Measurements from ENCODE around the gene ECI1.

The ECI1 gene

DNA sequence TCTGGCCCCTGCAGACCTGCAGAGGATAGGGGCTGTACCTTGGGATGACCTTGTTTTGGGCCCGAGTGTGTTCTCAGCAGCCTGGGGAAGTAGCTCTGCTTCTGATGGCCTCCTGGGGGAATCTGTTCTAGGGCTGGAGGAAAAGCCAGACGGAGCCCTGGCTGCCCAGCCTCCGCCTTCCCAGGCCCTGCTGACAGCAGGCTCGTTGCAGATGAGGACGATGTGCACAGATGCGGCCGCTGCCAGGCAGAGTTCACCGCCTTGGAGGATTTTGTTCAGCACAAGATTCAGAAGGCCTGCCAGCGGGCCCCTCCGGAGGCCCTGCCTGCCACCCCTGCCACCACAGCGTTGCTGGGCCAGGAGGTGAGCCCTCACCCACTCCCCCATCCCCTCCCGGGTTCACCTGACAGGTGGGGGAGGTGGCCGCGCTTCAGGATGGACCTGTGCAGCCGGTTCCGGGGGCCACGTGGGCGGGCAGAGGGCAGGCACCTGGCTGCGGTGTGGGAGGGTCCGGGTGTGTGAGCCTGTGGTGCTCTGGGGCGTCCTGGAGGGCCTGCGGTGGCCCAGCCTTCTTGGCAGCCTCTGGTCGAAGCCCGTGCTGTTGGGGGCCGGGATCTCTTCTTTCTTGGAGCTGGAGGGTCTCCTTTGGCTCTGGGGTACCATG, 23.1 kb downstream of the ECI1 start:
- POLR2A ChIA-PET (ENCODE audit: low non-redundant PET), result interaction anchor here (0.6 kb wide), 1 partner anchor 17 kb away, joined by 4 read pairs; no protein-coding TSS in a partner anchor
- CTCF ChIA-PET, result no interaction called here
- TF ChIP-seq, protein P1, sequence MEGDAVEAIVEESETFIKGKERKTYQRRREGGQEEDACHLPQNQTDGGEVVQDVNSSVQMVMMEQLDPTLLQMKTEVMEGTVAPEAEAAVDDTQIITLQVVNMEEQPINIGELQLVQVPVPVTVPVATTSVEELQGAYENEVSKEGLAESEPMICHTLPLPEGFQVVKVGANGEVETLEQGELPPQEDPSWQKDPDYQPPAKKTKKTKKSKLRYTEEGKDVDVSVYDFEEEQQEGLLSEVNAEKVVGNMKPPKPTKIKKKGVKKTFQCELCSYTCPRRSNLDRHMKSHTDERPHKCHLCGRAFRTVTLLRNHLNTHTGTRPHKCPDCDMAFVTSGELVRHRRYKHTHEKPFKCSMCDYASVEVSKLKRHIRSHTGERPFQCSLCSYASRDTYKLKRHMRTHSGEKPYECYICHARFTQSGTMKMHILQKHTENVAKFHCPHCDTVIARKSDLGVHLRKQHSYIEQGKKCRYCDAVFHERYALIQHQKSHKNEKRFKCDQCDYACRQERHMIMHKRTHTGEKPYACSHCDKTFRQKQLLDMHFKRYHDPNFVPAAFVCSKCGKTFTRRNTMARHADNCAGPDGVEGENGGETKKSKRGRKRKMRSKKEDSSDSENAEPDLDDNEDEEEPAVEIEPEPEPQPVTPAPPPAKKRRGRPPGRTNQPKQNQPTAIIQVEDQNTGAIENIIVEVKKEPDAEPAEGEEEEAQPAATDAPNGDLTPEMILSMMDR (conservative IDR thresholded peaks at IDR 0.05; ENCODE audit: low read depth), result no peak
- DNase-seq (ENCODE audit: low spot score), result no peak
- peak overlapping the region; percentile 93 for H3K27ac ChIP-seq

- peak overlapping the region; percentile 90 for H3K27ac ChIP-seq
- CTCF ChIA-PET, result no interaction called here
- POLR2A ChIA-PET (ENCODE audit: low non-redundant PET), result no interaction called here
- DNase-seq (ENCODE audit: low spot score), result no peak
- TF ChIP-seq, protein P1 (conservative IDR thresholded peaks at IDR 0.05; ENCODE audit: low read depth), result no peak
These were observed 24.5 kb downstream of the ECI1 start for GRCh38 chr16:2226918-2227317.

DNA sequence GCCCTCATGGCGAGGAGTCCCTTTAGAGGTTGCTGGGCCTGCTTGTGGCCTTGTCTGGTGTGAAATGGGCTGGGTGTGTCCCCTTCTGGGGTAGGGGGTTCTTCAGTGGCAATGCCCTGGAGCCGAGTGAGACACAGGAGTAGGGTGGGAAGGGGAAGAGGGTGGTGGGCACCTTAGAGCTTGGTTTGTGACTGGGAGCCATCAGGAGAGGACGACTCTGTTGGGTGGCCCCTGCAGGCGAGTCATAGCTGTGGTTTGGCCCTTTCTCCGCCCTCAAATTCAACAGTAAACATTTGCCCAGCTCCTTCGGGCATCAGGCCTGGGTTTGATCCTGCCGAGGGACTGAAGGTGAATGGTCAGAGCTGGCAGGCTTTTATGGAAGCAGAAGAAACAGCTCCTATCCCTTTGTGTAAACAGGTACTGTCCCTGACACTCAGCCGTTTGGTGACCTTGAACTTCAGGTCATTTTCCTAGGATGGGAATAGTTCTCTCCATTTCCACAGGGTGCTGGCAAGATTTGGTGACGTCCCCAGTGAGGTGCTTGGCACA, 25.1 kb downstream of the ECI1 start:
- TF ChIP-seq, protein P1 (conservative IDR thresholded peaks at IDR 0.05; ENCODE audit: low read depth), result no peak
- DNase-seq (ENCODE audit: low spot score), result no peak
- POLR2A ChIA-PET (ENCODE audit: low non-redundant PET), result interaction anchor here (0.5 to 0.7 kb wide), 2 partner anchors 26 to 146 kb away, joined by 3 to 13 read pairs; no protein-coding TSS in a partner anchor
- CTCF ChIA-PET, result no interaction called here
- H3K27ac ChIP-seq, result peak overlapping the region; percentile 90

DNA sequence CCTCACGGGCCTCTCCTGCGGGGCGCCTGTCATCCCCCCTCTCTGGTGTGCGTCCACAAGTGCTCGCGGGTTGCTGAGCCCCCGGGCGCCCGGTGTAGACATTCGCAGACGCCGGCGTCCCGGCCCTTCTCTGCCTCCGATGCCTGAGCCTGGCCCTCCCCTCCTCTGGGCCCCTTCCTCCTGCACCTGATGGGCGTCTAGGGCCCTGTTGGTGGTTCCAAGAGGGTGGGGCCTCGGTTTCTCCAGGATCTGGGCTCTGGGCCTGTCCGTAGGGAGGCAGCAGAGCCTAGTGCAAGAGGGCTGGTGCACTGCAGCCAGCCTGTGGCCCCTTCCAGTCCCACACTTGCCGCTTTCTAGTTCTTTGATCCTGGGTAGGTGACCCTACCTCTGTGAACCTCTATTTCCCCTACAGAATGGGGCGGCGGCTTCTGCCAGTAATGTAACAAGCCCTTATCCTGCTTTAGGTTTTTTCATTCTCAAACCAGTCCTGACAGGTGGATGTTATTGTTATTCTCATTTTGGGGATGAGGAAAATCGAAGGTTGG, 27.4 kb downstream of the ECI1 start:
- CTCF ChIA-PET, result interaction anchor here (0.6 kb wide), 2 partner anchors 9 to 187 kb away, joined by 3 read pairs; no protein-coding TSS in a partner anchor
- H3K27ac ChIP-seq, result peak overlapping the region; percentile 90
- POLR2A ChIA-PET (ENCODE audit: low non-redundant PET), result no interaction called here
- TF ChIP-seq, protein P1 (conservative IDR thresholded peaks at IDR 0.05; ENCODE audit: low read depth), result 0 out of 2 replicates have a peak, but pooled peaks have one; percentile 24
- DNase-seq (ENCODE audit: low spot score), result peak; percentile 52

GRCh38 chr16:2223221-2223941, 28.0 kb downstream of the ECI1 start, which contains the start of gene E4F1:
E4F1 (plus strand) TSS chr16:2223591; CDS start chr16:2223614, 23 bp downstream.
- TF ChIP-seq, protein P1 (conservative IDR thresholded peaks at IDR 0.05; ENCODE audit: low read depth), result no peak
- peak; percentile 98 for DNase-seq (ENCODE audit: low spot score)
- peak within 1 kb of the TSS; percentile 90 for H3K27ac ChIP-seq
- CTCF ChIA-PET, result interaction anchor here (0.6 kb wide), 1 partner anchor 188 kb away, joined by 3 read pairs; no protein-coding TSS in a partner anchor
- POLR2A ChIA-PET (ENCODE audit: low non-redundant PET), result no interaction called here

DNA sequence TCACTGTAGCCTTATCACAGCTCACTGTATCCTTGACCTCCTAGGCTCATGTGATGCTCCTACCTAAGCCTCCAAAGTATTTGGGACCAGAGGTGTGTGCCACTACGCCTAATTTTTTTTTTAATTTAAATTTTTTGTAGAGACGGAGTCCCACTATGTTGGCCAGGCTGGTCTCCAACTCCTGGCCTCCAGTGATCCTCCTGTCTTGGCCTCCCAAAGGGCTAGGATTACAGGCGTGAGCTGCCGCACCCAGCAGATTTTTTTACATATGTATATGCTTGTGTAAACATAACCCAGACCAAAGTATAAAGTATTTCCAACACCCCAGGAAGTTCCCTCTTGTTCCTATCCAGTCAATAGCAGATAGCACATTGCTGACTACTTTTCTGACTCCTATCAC, 35.1 kb downstream of the ECI1 start:
- POLR2A ChIA-PET (ENCODE audit: low non-redundant PET), result no interaction called here
- CTCF ChIA-PET, result interaction anchor here (0.7 kb wide), 1 partner anchor 690 kb away, joined by 3 read pairs; no protein-coding TSS in a partner anchor
- DNase-seq (ENCODE audit: low spot score), result no peak
- TF ChIP-seq, protein P1 (conservative IDR thresholded peaks at IDR 0.05; ENCODE audit: low read depth), result no peak
- H3K27ac ChIP-seq, result peak overlapping the region; percentile 93
